Smooth muscle cell of the brain vasculature (primary cell): Measurements from ENCODE around the gene NCAM2.
A peak's percentile ranks its signal among the peaks of the same experiment; 100 is the strongest.

ENCODE experiments used
- DNase-seq: peaks from one replicate; pipeline ENCODE4 v3.0.0-alpha.2; 2012; ENCODE audit warnings: low read depth, low spot score

NCAM2 gene

GRCh38 chr21:20997636-20998455, at the start of gene NCAM2:
TSS of gene NCAM2 (plus strand) at chr21:20998409.
- DNase-seq: peak; percentile 17

GRCh38 chr21:20949884-20950283, 48.3 kb upstream of the NCAM2 start:
- DNase-seq: no peak

GRCh38 chr21:20965816-20966215, 32.4 kb upstream of the NCAM2 start:
- DNase-seq: no peak

- no peak for DNase-seq
These were observed 29.8 kb upstream of the NCAM2 start for GRCh38 chr21:20968391-20968790.

GRCh38 chr21:20970691-20971090, 27.5 kb upstream of the NCAM2 start:
- DNase-seq: no peak

- DNase-seq: peak; percentile 26
These were observed 26.8 kb upstream of the NCAM2 start for GRCh38 chr21:20971296-20971921.

- no peak for DNase-seq
These were observed 3.4 kb upstream of the NCAM2 start for GRCh38 chr21:20994790-20995189.

GRCh38 chr21:20996421-20997310, 1.5 kb upstream of the NCAM2 start:
- DNase-seq: no peak

- DNase-seq: no peak
These were observed 936 bp upstream of the NCAM2 start for GRCh38 chr21:20997311-20997635.

- no peak for DNase-seq
These were observed 214 bp downstream of the NCAM2 start for GRCh38 chr21:20998456-20998789.

- no peak for DNase-seq
These were observed 677 bp downstream of the NCAM2 start for GRCh38 chr21:20998886-20999285.

- peak; percentile 24 for DNase-seq
These were observed 1.4 kb downstream of the NCAM2 start for GRCh38 chr21:20999659-21000058.

GRCh38 chr21:21000591-21001175, 2.5 kb downstream of the NCAM2 start:
- DNase-seq: no peak

GRCh38 chr21:21001591-21002100, 3.4 kb downstream of the NCAM2 start:
- no peak for DNase-seq

- no peak for DNase-seq
These were observed 3.9 kb downstream of the NCAM2 start for GRCh38 chr21:21002153-21002552.

- DNase-seq: no peak
These were observed 5.5 kb downstream of the NCAM2 start for GRCh38 chr21:21003701-21004100.

- DNase-seq: no peak
These were observed 9.4 kb downstream of the NCAM2 start for GRCh38 chr21:21007606-21008005.

- no peak for DNase-seq
These were observed 12.0 kb downstream of the NCAM2 start for GRCh38 chr21:21010228-21010627.

- no peak for DNase-seq
These were observed 12.5 kb downstream of the NCAM2 start for GRCh38 chr21:21010698-21011097.

- DNase-seq: no peak
These were observed 20.6 kb downstream of the NCAM2 start for GRCh38 chr21:21018821-21019220.

GRCh38 chr21:21019681-21020080, 21.5 kb downstream of the NCAM2 start:
- no peak for DNase-seq

- no peak for DNase-seq
These were observed 27.5 kb downstream of the NCAM2 start for GRCh38 chr21:21025742-21026141.
